Hepatic stellate cell (primary cell): ENCODE measurements around the gene ARF4.
"Not testable (repeated sequence)": the region's sequence is repeated elsewhere in the genome, so short reads cannot be mapped to it uniquely, and the experiment has no call there.

ENCODE experiments used
- DNase-seq: peaks from one replicate; pipeline ENCODE4 v3.0.0; 2011; ENCODE audit warnings: low spot score

The ARF4 gene

GRCh38 chr3:57597127-57597923, at the start of gene ARF4:
Gene ARF4 (minus strand): TSS chr3:57597344. CDS start chr3:57597140, 204 bp downstream.
- DNase-seq = peak; percentile 99

- peak; percentile 43 for DNase-seq
These were observed 49.6 kb upstream of the ARF4 start for GRCh38 chr3:57646723-57647122.

GRCh38 chr3:57644740-57645139, 47.6 kb upstream of the ARF4 start:
- no peak for DNase-seq

GRCh38 chr3:57637391-57637790, 40.2 kb upstream of the ARF4 start:
- DNase-seq = no peak

GRCh38 chr3:57634259-57634658, 37.1 kb upstream of the ARF4 start:
- DNase-seq = not testable (repeated sequence)

GRCh38 chr3:57627976-57628375, 30.8 kb upstream of the ARF4 start:
- DNase-seq = no peak

- DNase-seq = no peak
These were observed 27.7 kb upstream of the ARF4 start for GRCh38 chr3:57624801-57625200.

GRCh38 chr3:57622362-57622761, 25.2 kb upstream of the ARF4 start:
- no peak for DNase-seq

- DNase-seq = no peak
These were observed 20.6 kb upstream of the ARF4 start for GRCh38 chr3:57617739-57618138.

- no peak for DNase-seq
These were observed 19.1 kb upstream of the ARF4 start for GRCh38 chr3:57616233-57616632.

- not testable (repeated sequence) for DNase-seq
These were observed 14.7 kb upstream of the ARF4 start for GRCh38 chr3:57611870-57612269.

GRCh38 chr3:57605683-57606082, 8.5 kb upstream of the ARF4 start:
- no peak for DNase-seq

GRCh38 chr3:57604971-57605370, 7.8 kb upstream of the ARF4 start:
- DNase-seq = no peak

- no peak for DNase-seq
These were observed 3.1 kb upstream of the ARF4 start for GRCh38 chr3:57600195-57600594.

GRCh38 chr3:57598765-57599360, 1.7 kb upstream of the ARF4 start:
- DNase-seq = no peak

- DNase-seq = peak; percentile 85
These were observed 533 bp downstream of the ARF4 start for GRCh38 chr3:57596495-57597126.

- DNase-seq = no peak
These were observed 2.6 kb downstream of the ARF4 start for GRCh38 chr3:57594576-57594975.

- no peak for DNase-seq
These were observed 3.0 kb downstream of the ARF4 start for GRCh38 chr3:57594144-57594543.

- DNase-seq = no peak
These were observed 4.8 kb downstream of the ARF4 start for GRCh38 chr3:57592306-57592705.

- no peak for DNase-seq
These were observed 9.2 kb downstream of the ARF4 start for GRCh38 chr3:57587905-57588304.

GRCh38 chr3:57586778-57587177, 10.4 kb downstream of the ARF4 start:
- no peak for DNase-seq

- no peak for DNase-seq
These were observed 13.6 kb downstream of the ARF4 start for GRCh38 chr3:57583544-57583943.

GRCh38 chr3:57582474-57583168, 14.5 kb downstream of the ARF4 start:
- no peak for DNase-seq
